HG03095 (cell line): ENCODE data around the gene OR11H12.
"Not testable (repeated sequence)": the region's sequence is repeated elsewhere in the genome, so short reads cannot be mapped to it uniquely, and the experiment has no call there.

Experiments used
- ATAC-seq: cut with Tn5 transposase; IDR thresholded peaks from one replicate; pipeline ENCODE4 v1.9.1; 2021; ENCODE audit warnings: moderate library complexity; ENCODE audit not compliant: unreplicated experiment

OR11H12 gene, protein sequence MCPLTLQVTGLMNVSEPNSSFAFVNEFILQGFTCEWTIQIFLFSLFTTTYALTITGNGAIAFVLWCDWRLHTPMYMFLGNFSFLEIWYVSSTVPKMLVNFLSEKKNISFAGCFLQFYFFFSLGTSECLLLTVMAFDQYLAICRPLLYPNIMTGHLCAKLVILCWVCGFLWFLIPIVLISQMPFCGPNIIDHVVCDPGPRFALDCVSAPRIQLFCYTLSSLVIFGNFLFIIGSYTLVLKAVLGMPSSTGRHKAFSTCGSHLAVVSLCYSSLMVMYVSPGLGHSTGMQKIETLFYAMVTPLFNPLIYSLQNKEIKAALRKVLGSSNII

GRCh38 chr14:18600817-18601216 lies at the start of gene OR11H12:
TSS of gene OR11H12 (plus strand) at chr14:18601117. CDS start at chr14:18601117, 0 bp downstream.
- ATAC-seq, result not testable (repeated sequence)

DNA sequence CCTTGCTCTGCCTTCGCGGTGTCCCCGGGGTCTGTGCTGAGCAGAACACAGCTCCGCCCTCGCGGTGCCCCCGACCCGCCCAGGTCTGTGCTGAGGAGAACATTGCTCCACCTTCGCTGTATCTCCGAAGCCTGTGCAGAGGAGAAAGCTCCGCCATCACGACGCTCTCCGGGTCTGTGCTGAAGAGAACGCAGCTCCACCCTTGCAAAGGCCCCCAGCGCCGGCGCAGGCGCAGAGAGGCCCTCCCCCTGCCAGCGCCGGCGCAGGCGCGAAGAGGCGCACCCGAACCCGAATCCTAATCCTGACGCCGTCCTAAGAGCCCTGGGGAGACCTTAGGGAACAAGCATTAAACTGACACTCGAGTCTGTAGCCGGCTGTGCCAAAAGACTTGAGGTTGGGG lies 18.0 kb upstream of the OR11H12 start:
- not testable (repeated sequence) for ATAC-seq

GRCh38 chr14:18626610-18627213 lies 25.8 kb downstream of the OR11H12 start:
- ATAC-seq, result not testable (repeated sequence)

DNA sequence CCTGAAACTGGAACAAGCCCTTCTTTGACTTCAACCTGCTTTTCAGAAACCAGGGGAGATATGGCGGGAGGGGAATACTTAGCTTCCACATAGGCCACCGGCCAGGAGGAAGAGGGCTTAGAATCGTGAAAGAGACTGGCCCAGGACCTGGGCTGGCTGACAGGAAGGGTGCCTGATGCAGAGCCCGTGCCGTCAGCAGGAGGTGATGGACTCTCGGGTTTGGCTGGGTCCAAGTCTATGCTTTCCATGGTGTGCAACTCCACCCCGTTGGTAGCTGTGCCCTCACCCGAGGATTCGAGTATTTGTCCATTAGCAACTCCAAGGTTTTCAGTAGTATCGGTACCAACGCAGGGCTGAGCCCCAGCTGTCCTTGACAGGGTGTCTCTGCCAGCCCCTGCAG lies 35.1 kb downstream of the OR11H12 start:
- not testable (repeated sequence) for ATAC-seq

GRCh38 chr14:18638032-18638431 lies 37.1 kb downstream of the OR11H12 start:
- ATAC-seq, result not testable (repeated sequence)

- ATAC-seq, result not testable (repeated sequence)
These were observed 37.9 kb downstream of the OR11H12 start for GRCh38 chr14:18638785-18639184.

DNA sequence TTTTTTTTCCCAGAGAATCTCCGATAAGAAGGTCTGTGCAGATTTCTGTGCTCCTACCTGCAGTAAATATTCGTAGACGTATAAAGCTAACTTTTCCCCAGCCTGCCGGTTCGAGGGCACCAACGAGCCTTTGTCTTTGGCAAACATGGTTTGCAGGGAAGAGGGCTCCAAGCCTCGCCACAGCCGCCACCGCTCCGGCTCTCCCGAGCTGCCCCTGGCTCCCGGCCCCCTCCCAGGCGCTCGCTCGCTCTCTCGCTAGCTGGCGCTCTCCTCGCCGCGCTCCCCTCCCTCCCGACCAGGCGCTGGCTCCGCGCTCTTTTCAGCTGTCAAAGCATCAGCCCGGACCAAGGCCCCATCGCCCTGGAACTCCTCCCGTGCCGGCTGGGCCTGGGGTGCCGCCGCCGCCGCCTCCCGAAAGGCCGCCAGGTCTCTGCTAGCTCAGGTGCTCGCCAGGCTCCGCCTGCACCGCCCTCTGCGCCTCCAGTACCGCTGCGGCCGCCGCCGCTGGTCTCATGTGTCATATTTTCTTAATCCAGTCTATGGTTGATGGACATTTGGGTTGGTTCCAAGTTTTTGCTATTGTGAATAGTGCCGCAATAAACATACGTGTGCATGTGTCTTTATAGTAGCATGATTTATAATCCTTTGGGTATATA lies 45.3 kb downstream of the OR11H12 start:
- ATAC-seq, result not testable (repeated sequence)
